ENCODE measurements around the gene PDLIM3.

DNA sequence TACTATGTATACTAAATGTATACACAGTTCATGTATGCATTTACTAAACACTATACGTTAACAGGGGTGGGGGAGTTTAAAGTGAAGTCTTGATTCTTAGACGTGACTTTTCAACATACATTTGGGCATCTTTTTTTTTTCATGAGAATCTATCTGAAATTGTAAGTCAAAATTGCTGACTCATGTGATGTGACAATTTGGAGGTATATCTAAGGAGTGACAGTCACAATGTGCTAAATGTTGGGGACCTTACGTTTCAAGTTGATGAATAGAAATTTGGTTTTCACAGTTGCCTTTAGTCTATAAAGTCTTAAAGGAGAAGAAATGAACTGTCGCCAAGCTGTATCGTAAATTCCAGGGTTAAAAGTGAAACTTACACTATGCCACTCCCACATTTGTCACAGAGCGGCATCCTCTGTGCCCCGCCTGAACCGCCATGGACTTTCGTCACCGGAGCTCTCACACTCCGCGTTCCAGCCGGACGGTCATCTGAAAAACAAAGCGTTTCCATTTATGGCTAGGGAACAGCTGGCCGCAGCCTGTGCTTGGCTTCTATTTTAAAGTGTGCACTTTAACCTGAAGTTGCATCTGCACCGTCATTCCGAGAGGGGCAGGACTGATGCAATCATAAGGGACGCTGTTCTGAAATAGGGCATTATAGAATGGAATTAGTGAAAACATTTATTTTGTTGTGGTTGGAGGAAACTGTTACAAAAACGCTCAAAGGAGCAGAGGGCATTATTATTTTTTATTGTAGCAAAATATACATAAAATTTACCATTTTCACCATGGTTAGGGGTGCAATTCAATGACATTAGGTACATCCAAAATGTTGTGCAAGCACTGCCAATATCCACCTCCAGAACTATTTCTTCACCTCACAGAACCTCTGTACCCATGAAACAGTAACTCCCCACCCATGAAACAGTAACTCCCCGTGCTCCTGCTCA is 30.9 kb downstream of the PDLIM3 start:
- TF ChIP-seq, protein P1, sequence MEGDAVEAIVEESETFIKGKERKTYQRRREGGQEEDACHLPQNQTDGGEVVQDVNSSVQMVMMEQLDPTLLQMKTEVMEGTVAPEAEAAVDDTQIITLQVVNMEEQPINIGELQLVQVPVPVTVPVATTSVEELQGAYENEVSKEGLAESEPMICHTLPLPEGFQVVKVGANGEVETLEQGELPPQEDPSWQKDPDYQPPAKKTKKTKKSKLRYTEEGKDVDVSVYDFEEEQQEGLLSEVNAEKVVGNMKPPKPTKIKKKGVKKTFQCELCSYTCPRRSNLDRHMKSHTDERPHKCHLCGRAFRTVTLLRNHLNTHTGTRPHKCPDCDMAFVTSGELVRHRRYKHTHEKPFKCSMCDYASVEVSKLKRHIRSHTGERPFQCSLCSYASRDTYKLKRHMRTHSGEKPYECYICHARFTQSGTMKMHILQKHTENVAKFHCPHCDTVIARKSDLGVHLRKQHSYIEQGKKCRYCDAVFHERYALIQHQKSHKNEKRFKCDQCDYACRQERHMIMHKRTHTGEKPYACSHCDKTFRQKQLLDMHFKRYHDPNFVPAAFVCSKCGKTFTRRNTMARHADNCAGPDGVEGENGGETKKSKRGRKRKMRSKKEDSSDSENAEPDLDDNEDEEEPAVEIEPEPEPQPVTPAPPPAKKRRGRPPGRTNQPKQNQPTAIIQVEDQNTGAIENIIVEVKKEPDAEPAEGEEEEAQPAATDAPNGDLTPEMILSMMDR (IDR thresholded peaks at IDR 0.05; ENCODE audit: low read depth, low read length, poor library complexity, severe bottlenecking) = no peak
- no peak for TF ChIP-seq EZH2phosphoT487 (IDR thresholded peaks at IDR 0.05; ENCODE audit: borderline replicate concordance, low read length)

Data from DOHH2 (cell line).